Stimulated activated CD4-positive, alpha-beta T cell treated with anti-CD3 and anti-CD28 coated beads, Interleukin-12 subunit alpha, Interleukin-12 subunit beta, amount 100 ng/mL, for 24 hours (primary cell): ENCODE results near the gene ERICH3.

Source experiments
- DNase-seq, 2 experiments: peaks; one replicate each; pipeline ENCODE4 v3.0.0-alpha.2; 2020; ENCODE audit warnings: low read depth in 2 of 2

The ERICH3 gene

DNA sequence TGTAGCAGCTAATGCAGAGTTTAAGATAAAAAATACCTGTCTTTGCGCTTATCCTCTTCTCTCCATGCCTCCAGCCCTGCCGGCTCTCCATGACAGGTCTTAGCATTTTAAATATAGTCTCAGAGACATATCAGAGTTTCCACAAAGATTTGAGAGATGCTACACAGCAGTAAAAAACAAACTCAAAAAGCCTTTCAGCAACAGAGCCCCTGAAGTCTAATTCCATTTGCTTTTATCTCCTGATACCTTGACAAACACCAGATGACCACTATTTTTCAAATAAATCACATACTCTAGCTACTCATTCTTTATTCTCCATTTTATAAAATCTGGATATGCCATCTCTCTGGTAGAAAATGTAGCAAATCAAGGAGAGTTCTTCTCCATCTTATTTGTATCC is 81.6 kb downstream of the ERICH3 start:
- DNase-seq = no peak

DNA sequence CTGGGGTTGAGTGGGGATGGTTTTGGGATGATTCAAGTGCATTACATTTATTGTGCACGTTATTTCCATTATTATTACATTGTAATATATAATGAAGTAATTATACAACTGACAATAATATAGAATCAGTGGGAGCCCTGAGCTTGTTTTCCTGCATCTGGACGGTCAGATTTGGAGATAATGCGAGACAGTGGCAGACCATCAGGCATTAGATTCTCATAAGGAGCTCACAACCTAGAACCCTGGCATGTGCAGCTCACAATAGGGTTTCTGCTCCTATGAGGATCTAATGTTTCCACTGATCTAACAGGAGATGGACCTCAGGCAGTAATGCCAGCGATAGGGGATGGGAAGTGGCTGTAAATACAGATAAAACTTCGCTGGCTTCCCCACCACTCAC is 83.3 kb downstream of the ERICH3 start:
- DNase-seq = no peak

DNA sequence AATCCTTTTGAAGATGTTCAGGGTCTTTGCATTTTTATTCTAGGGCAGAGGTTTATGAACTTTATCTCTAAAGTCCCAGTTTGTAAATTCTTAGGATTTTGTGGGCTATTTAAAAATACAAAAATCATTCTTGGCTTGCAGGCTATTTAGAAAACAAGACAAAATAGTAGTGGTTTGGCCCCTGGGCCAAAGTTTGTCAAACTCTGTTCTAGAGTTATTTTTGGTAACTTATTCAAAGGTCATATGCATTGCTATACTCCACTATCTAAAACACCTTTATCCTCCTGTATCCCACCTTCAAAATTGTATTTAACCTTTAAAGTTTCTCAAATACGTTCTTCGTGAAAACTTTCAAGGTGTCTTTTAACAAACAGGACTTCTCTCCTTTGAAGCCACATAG is 85.7 kb downstream of the ERICH3 start:
- DNase-seq = no peak

DNA sequence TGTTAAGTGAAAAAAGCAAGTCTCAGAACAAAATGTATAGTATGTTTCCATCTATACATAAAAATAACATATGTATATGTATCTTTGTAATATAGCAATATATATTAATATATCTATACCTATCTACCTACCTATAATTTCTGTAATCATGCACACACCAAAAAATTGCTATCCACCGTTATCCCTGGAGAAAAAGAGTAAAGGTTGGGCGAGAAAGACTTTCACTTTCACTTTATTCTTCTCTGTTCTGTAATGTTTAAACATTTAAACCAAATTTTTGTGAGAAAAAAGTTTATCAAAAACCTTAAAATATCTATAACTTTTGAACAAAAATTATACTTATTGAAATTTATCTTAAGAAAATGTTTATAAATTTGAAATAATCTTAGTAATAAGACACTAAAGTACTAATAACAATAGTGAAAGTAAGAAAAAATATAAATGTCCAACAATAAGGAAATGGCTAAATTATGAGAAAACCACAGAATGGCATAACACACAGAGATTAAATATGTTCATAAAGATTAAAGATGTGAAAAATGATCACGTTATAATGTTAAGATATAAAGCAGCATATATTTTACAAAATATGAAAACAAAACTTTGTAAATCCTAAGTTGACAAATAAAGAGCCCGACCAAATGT is 87.2 kb downstream of the ERICH3 start:
- no peak for DNase-seq

DNA sequence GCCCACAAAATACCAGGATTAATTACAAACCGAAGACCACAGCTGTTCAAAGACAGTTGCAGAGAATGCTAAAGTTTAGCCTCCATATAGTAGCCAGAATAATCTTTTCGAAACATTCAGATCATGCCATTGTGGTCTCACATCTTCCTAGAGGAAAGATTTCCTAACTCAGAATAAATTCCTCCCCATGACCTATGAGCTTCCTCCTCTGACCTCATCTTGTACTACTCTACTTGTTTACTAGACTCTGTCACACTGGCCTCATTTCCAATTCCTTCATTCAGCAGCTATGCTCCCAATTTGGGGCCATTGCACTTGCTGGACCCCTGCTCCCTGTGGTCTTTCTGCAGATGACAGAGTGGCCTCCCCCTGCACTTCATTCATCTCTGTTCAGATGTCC is 89.4 kb downstream of the ERICH3 start:
- no peak for DNase-seq

DNA sequence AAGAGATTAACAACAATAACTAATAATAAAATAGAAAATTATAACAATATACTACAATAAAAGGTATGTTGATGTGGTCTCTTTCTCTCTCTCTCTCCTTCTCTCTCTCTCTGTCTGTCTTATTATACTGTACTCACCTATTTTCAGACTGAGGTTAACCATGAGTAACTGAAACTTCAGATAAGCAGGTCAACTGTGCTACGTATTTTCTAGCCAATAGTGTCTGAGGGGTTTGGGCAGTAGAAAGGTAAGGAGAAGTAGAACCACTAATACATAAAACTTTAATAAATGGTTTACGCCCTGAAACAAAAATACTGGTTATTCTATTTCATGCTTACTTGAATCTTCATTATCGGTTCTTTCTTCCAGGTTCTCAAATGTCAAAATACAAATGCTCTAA is 90.2 kb downstream of the ERICH3 start:
- DNase-seq = no peak

DNA sequence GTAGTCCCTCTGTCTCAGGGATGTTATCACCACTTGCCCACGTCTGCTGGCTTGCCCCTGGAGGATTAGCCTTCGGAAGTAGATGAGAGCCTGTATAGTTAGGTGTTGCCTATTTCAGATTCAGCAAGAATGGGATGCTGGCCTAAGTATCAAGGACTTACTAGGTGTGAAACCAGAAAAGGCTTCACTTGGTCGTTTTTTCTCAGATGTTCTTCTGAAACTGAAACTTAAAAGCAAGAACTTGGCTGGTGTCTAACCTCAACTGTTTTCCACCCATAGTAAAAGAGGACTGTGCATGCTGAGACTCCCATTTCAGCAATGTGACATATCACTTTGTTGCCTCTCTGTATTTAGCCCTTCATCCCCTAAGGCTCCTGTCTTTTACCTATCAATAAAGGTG is 94.2 kb downstream of the ERICH3 start:
- no peak for DNase-seq

DNA sequence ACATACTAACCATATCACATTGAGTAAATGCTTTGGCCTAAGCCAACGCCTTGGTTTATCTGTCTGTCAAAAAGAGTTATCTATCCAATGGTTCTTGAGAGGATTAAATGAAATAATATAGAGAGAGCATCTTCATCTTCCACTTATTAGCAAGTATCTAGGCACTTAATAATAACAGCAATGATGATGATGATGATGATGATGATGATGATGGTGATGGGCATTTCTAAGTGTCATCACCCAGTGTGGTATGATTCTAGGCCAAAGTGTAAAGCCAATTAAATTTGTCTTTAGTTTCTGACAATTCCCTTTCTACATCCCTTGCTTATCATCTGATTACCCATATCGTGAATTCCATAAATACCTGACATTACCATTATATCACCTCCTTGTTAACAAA is 95.5 kb downstream of the ERICH3 start:
- no peak for DNase-seq

DNA sequence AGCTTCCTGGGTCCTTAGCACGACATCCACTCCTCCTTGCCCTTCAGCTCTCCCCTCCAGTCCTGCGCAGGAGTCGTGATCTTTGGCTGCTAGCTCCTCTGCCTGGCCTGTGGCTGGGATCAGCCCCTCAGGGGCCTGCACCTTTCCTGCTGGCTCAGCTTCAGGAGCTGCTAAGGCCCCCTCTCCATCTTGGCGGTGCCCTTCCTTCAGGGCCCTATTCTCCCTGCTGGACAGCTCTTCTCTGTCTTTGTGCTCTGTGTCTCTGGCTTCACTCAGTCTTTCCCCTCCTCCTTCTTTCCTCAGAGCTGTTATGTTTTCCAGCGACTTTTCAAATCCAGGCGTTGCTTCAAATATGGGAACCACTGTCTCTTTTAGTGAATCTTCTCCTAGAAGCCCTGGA is 101.7 kb downstream of the ERICH3 start:
- DNase-seq = no peak

DNA sequence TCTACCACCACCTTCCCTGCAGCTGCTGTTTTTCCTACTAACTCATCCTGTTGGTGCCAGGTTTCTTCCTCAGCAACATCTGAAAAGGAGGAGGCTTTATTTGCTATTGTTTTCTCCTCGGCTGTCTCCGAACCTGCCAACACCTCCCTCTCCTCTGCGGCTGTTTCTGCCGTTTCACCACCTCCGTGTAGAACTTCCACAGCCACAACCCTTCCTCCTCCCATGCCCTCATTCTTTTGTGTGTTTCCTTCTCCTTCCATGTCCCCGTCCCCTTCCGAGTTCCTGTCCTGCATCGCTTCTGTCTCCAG is 102.1 kb downstream of the ERICH3 start:
- DNase-seq = no peak

DNA sequence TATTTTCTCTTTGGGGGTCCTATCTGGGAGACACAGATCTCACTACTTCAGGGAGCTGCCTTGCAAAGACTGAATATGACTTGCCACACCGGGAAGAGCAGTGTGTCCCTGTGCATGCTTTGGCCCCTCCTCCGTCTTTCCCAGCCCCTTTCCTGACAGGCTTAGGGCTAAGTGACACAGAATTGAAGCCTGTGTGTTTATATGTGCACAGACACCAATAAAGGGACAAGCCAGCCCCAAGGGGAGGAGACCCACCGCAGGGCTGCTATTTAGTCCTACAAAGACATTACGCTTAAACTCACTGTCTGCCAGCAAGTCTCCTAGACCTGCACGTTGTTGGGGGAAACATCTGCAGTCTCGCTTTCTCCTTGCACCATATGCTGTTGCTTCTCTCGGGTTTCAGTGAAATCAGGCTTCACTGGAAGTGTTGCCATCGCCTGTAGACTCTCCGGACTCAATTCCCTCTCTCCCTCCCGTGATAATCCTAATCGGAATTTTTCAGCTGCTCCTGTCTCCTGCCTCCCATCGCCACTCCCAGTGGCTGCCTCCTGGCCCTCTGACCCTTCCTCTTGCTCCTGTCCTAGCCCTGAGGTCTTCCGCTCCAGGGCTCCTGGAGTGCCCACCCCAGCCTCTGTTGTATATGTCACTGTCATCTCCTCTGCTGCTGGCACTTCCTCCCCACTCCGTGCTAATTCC is 102.6 kb downstream of the ERICH3 start:
- DNase-seq = no peak

DNA sequence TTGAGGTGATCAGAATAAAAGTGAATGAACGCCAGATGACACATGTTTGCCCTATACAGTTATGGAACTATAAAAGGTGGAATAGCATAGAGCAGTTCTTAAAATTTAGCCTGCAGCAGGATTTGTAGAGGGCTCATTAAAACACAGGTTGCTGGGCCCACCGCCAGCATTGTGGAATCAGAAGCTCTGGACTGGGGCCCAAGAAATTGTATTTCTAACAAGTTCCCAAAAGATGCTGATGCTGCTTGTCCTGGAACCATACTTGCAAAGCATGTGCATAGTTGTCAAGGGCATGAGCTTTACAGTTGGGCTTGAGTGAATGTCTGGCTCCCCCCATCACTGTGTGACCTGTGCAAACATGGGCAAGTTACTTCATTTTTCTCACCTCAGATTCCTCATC is 123.7 kb downstream of the ERICH3 start:
- DNase-seq = no peak

DNA sequence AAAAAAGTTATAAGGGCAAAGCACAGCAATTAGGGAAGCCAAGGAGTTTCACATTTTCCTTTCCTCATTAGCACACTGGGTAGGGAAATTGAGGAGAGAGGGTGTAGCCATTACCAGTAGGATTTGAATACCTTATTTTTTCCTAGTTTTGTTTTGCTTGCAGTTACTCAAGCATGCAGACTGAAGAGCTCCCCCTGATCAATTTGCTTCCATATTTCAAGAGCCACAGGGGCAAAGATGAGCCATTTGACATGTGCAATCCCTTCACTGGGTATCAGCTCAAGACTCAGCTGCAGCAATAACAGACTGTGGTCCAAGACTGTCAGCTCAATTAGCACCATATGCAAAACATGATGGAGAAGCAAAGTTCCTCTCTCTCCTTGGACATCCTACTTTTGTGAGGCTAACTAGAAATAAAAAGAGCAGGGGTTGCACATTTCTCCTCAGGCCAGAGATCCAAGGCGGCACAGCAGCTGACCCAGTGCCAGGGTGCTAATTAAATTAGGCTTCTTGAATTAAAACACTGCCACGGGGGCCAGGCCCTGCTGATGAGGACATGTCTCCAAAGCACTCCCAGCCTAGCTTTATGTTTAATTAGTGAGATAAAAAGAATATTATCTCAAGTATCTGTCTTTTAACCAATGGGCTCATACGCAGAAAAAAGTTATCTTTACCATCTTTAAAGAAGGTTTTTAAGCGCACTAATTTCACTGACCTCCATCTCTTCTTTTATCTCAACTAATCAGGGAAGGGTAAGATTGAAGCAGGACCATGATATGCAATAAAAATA is 124.4 kb downstream of the ERICH3 start:
- DNase-seq = no peak

DNA sequence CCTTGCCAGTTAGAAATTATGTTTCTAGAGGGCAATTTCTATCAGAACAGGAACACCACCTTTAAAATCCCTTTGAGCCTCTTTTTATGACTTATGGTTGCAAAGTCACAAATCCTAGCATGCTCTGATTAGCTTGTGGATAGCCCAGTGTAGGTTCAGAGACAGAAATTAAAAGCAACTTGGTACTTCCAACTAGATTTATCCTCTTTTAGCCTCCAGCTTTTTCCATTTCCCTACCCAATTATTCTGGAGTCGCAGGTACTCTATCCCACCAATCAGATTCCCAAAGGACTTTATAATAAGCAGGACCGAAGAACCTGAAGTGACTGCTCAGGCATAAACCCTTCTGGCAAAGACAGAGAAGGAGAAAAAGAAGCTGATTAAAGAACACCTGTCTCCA is 127.8 kb downstream of the ERICH3 start:
- no peak for DNase-seq

DNA sequence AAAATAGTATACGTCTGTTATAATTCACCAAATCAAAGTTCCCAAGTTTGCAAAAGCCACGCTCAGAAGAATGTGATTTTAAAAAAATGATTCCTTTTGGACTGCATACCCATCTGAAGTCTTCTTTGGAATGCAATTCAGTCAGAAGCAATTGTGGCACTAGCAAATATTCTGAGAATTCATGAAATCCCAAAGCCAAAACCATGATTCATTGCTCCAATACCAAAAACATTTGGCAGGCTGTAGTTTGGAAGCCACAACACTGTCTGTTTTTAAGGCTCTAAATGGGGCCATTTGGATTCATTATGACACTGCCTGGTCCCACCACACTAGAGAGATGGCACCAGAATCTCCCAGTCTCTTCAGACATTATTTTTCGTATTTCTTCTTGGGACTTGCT is 139.4 kb downstream of the ERICH3 start:
- no peak for DNase-seq

DNA sequence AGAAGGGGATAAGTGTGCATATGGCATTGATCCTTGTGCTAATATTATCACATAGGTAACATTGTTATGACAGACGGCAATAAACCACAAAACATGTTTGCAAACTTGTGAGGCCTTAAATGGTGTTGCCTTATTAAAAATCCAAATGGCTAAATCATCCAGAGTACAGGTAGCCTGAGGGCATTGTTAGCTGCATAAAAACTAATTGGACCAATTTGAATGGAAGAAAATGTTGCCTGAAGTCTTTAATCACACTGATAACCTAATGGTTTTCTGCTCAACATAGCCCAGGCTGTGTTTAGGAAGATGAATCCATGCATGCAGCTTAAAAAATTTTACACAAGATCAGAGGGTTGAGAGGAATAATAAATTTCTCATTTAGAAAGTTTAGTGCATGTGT is 141.8 kb downstream of the ERICH3 start:
- no peak for DNase-seq

DNA sequence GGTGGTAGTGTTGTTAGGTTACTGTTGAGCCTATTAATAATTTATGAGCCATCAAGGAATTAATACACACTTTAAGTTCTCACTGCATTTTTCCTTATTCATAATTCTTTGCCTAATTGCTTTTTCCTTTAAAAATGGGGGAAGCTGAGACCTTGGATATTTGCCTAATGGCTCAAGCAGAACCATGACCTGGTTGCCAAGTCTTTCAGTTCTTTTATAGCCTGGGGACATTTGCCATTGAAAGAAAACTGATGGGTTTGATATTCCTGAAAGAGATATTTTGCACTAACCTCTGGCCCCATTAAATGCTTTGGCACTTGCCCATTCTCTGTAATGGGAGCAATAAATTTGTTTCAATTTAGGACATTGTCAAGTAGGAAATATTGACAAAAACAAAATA is 142.7 kb downstream of the ERICH3 start:
- DNase-seq = no peak

DNA sequence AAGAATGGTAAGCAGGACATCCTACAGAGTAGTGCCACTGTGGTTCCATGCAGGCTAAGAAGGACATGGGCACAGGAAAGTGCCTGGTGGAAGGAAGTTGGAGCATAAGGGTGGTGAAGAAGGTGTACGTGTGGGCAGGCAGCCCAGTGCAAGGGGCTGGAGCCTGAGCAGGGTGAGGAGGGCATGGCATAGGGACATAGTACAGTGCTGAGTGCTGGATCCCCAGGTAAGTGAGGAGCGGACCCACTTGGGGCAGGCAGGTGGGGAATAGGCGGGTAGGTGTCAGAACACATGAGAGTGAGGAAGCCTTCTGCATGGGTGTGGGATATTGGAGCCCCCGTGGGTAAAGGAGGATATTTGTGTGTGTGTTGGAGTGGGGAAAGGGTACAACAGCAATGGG is 145.5 kb downstream of the ERICH3 start:
- DNase-seq = no peak

DNA sequence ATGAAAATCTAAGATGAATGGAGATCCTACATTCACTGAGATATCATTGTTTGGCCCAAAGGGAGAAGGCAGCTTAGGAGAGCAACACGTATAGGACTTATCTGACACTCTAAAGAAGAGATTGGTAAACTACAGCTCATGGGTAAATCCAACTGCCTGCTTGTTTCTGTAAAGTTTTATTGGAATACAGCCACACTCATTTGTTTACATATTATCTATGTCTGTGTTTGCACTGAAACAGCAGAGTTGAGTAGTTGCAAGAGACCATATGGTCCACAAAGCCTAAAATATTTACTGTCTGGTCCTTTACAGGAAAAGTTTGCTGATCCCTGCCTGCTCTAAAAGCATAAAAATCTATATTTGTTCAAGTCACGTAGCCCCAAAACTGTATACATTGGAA is 146.9 kb downstream of the ERICH3 start:
- DNase-seq = no peak

DNA sequence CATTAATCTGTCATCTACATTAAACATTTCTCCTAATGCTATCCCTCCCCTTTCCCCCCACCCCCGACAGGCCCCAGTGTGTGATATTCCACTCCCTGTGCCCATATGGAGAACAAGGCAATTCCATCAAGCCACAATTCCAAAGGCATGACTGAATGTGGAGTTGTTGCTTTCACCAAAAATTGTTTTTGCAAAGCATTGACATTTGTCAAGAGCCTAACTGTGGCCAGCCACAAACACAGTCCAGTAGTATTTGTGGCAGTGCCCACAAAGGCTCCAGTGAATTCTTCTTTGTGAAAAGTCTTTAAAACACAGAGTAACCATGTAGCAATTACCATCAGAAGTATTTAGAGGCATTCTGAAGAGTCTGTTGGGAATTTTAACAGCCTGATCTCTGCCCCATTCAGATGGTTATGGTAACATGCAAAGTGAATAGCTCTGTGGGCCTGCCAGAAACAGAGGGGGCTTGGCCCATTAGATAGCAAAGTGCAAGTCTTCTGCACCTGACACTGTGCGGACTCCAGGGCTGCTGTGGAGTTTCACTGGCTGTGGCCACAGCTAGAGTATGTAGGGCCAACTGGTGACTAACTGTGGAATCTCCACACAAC is 149.6 kb downstream of the ERICH3 start:
- DNase-seq = no peak

DNA sequence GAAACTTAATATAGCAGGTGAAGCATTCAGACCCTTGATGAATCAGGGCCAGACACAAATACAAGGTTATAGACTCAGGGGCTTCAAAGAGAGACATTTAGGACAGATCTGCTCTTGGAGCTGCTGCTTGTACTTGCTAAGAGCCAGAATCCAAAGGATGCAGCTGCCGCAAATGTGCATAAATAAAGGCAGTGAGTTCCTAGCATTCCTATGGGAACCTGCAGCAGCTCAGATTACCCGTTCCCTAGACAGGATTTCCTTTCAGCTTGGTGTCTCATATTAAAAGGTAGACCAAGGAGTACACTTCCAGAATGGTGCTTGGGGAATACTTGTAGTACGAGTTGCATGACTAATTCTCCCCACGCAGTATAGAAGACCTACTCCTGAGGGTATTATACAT is 151.4 kb downstream of the ERICH3 start:
- DNase-seq = no peak
